ENCODE results near the gene TEX264.

Gene TEX264

GRCh38 chr3:51657234-51657633 is 13.8 kb upstream of the TEX264 start:
- Histone ChIP-seq H3K27me3 (ENCODE audit: insufficient read depth, low read length) (no peaks in the 10 kb centered on the region), H3F3A (ENCODE audit: insufficient read depth, low read length) (no peaks in the 10 kb centered on the region), H3K36me3 (ENCODE audit: insufficient read depth, low read length) (peaks cover 29% of the 10 kb centered on the region; the same call in 1 of the 2 replicates), H3K4me3 (ENCODE audit: low read depth, low read length, poor library complexity, severe bottlenecking) (no peak overlapping the region), H3K9ac (ENCODE audit: low read length) (no peak overlapping the region), H3K9me3 (ENCODE audit: low read length) (no peaks in the 10 kb centered on the region), H3K4me2 (ENCODE audit: low read length) (no peak overlapping the region), H4K20me1 (ENCODE audit: insufficient read depth, low read length) (no peaks in the 10 kb centered on the region), H3K4me1 (ENCODE audit: insufficient read depth, low read length, severe bottlenecking) (no peaks in the 10 kb centered on the region), H3K79me2 (ENCODE audit: insufficient read depth, low read length) (no peaks in the 10 kb centered on the region), H2AFZ (ENCODE audit: low read length) (no peak overlapping the region), H3K27ac (ENCODE audit: low read depth, low read length, poor library complexity, severe bottlenecking) (no peak overlapping the region), H3K9me2 (ENCODE audit: low read depth, low read length) (no peaks in the 10 kb centered on the region)
- TF ChIP-seq EZH2 (IDR thresholded peaks at IDR 0.05; ENCODE audit: borderline replicate concordance, low read length) (no peak), CTCF (IDR thresholded peaks at IDR 0.05; ENCODE audit: low read length) (no peak)

GRCh38 chr3:51659942-51660341 is 11.1 kb upstream of the TEX264 start:
- Histone ChIP-seq H3K9ac (ENCODE audit: low read length) (no peak overlapping the region), H3K4me3 (ENCODE audit: low read depth, low read length, poor library complexity, severe bottlenecking) (no peak overlapping the region), H3K79me2 (ENCODE audit: insufficient read depth, low read length) (no peaks in the 10 kb centered on the region), H3K27ac (ENCODE audit: low read depth, low read length, poor library complexity, severe bottlenecking) (no peak overlapping the region), H4K20me1 (ENCODE audit: insufficient read depth, low read length) (no peaks in the 10 kb centered on the region), H2AFZ (ENCODE audit: low read length) (no peak overlapping the region), H3K9me2 (ENCODE audit: low read depth, low read length) (no peaks in the 10 kb centered on the region), H3F3A (ENCODE audit: insufficient read depth, low read length) (no peaks in the 10 kb centered on the region), H3K27me3 (ENCODE audit: insufficient read depth, low read length) (no peaks in the 10 kb centered on the region), H3K4me1 (ENCODE audit: insufficient read depth, low read length, severe bottlenecking) (no peaks in the 10 kb centered on the region), H3K36me3 (ENCODE audit: insufficient read depth, low read length) (peaks cover 38% of the 10 kb centered on the region; the same call in 1 of the 2 replicates), H3K9me3 (ENCODE audit: low read length) (no peaks in the 10 kb centered on the region), H3K4me2 (ENCODE audit: low read length) (no peak overlapping the region)
- no peak for TF ChIP-seq CTCF (IDR thresholded peaks at IDR 0.05; ENCODE audit: low read length)
- no peak for TF ChIP-seq EZH2 (IDR thresholded peaks at IDR 0.05; ENCODE audit: borderline replicate concordance, low read length)

- H2AFZ ChIP-seq (ENCODE audit: low read length), result no peak overlapping the region
- H3F3A ChIP-seq (ENCODE audit: insufficient read depth, low read length), result no peaks in the 10 kb centered on the region
- H3K36me3 ChIP-seq (ENCODE audit: insufficient read depth, low read length), result peaks cover 34% of the 10 kb centered on the region; the same call in 1 of the 2 replicates
- no peak overlapping the region for H3K4me3 ChIP-seq (ENCODE audit: low read depth, low read length, poor library complexity, severe bottlenecking)
- H3K4me2 ChIP-seq (ENCODE audit: low read length), result no peak overlapping the region
- H3K9me3 ChIP-seq (ENCODE audit: low read length), result no peaks in the 10 kb centered on the region
- H3K27ac ChIP-seq (ENCODE audit: low read depth, low read length, poor library complexity, severe bottlenecking), result no peak overlapping the region
- H4K20me1 ChIP-seq (ENCODE audit: insufficient read depth, low read length), result no peaks in the 10 kb centered on the region
- H3K9ac ChIP-seq (ENCODE audit: low read length), result no peak overlapping the region
- TF ChIP-seq CTCF (IDR thresholded peaks at IDR 0.05; ENCODE audit: low read length) (no peak), EZH2 (IDR thresholded peaks at IDR 0.05; ENCODE audit: borderline replicate concordance, low read length) (no peak)
- no peaks in the 10 kb centered on the region for H3K9me2 ChIP-seq (ENCODE audit: low read depth, low read length)
- no peaks in the 10 kb centered on the region for H3K27me3 ChIP-seq (ENCODE audit: insufficient read depth, low read length)
- no peaks in the 10 kb centered on the region for H3K4me1 ChIP-seq (ENCODE audit: insufficient read depth, low read length, severe bottlenecking)
- H3K79me2 ChIP-seq (ENCODE audit: insufficient read depth, low read length), result no peaks in the 10 kb centered on the region
Measured at GRCh38 chr3:51662456-51662855, 8.6 kb upstream of the TEX264 start.
